CD4-positive, alpha-beta T cell (primary cell): ENCODE measurements around the gene RARB. TPM values are rescaled to one million over a fixed set of nuclear protein-coding genes. Genes with fewer than 3 reads are reported as not detected.

Source experiments
- ATAC-seq: fragments of 200-7000 bp; cut with Tn5 transposase; one replicate; pipeline ENCODE4 v1.10.0; 2022; ENCODE audit warnings: mild to moderate bottlenecking; ENCODE audit not compliant: poor library complexity
- CTCF ChIA-PET: fragments of 350-600 bp; sonication (Branson Sonifier 250); formaldehyde crosslinking; loops from one replicate; lab custom pipeline; 2021; ENCODE audit warnings: antibody characterized with exemption, inconsistent platforms; lab: Charles Lee
- POLR2A ChIA-PET: fragments of 350-600 bp; sonication (Branson Sonifier 250); formaldehyde crosslinking; loops from one replicate; lab custom pipeline; 2021; ENCODE audit warnings: antibody characterized with exemption, inconsistent platforms; lab: Charles Lee
- DNase-seq, 14 experiments: peaks; one replicate each; pipeline ENCODE4 v3.0.0-alpha.2; 2013 to 2020; ENCODE audit warnings: mixed read lengths in 2 of 14
- H3K27ac ChIP-seq, 2 donors: one replicate each; pipeline versions ENCODE4 v1.5.1 to v1.7.0; 2013; ENCODE audit warnings: low read length in 2 of 2, low read depth in 1 of 2, mild to moderate bottlenecking in 1 of 2
- H3K27me3 ChIP-seq, 2 experiments: 1 replicate in 1 of 2; 2 replicates in 1 of 2; pipeline versions ENCODE4 v1.6.1 to v1.7.0; 2013; ENCODE audit warnings: low read length in 2 of 2, control low read depth in 1 of 2, mild to moderate bottlenecking in 1 of 2, moderate library complexity in 1 of 2; ENCODE audit not compliant: insufficient read depth in 2 of 2, control insufficient read depth in 1 of 2
- H3K36me3 ChIP-seq: one replicate; pipeline ENCODE4 v1.6.1; 2013; ENCODE audit warnings: low read length, control low read depth; ENCODE audit not compliant: insufficient read depth
- H3K4me1 ChIP-seq: one replicate; pipeline ENCODE4 v1.6.1; 2013; ENCODE audit warnings: low read length, control low read depth; ENCODE audit not compliant: insufficient read depth
- H3K4me3 ChIP-seq: one replicate; pipeline ENCODE4 v1.5.1; 2013; ENCODE audit warnings: mild to moderate bottlenecking, low read length, moderate library complexity
- H3K9me3 ChIP-seq, 2 experiments: 1 replicate in 1 of 2; 2 replicates in 1 of 2; pipeline versions ENCODE4 v1.6.1 to v1.7.0; 2013; ENCODE audit warnings: low read length in 2 of 2, mild to moderate bottlenecking in 2 of 2, control low read depth in 1 of 2, moderate library complexity in 1 of 2; ENCODE audit not compliant: control insufficient read depth in 1 of 2, insufficient read depth in 1 of 2
- H3K27ac Mint-ChIP-seq: one replicate; pipeline ENCODE4 v1.8.0; 2020; ENCODE audit warnings: mixed read lengths
- H3K27me3 Mint-ChIP-seq: one replicate; pipeline ENCODE4 v1.8.0; 2021; ENCODE audit warnings: mixed read lengths
- H3K36me3 Mint-ChIP-seq: one replicate; pipeline ENCODE4 v1.8.0; 2021; ENCODE audit warnings: low read depth, mixed read lengths
- H3K4me1 Mint-ChIP-seq: one replicate; pipeline ENCODE4 v1.8.0; 2021; ENCODE audit warnings: low read depth, mixed read lengths
- H3K4me3 Mint-ChIP-seq: one replicate; pipeline ENCODE4 v1.8.0; 2020; ENCODE audit warnings: mild to moderate bottlenecking, mixed read lengths
- H3K9me3 Mint-ChIP-seq: one replicate; pipeline ENCODE4 v1.8.0; 2020; ENCODE audit warnings: mixed read lengths
- intact Hi-C, 2 experiments: fragments of 100-400 bp; cut with DNase I in 1 of 2; cut with micrococcal nuclease in 1 of 2; formaldehyde crosslinking; loops; one replicate each; pipeline versions ENCODE4 v1.15.1 to v1.9.0; 2023 to 2025; cut with DNase I, micrococcal nuclease
- total RNA-seq, 174 experiments: library from RNA in 2 of 174; stranded (reverse) in 2 of 174; gene quantifications; one replicate each; pipeline ENCODE4 v1.2.3 and lab custom pipeline; 2021 to 2026
- TF ChIP-seq, protein P1 (sequence below): fragments of 200-600 bp; IDR thresholded peaks from one replicate; pipeline ENCODE4 v1.8.0; 2022; ENCODE audit warnings: antibody characterized with exemption, mild to moderate bottlenecking

Gene RARB
- total RNA-seq, 2 experiments from 2014 or later = not detected

DNA sequence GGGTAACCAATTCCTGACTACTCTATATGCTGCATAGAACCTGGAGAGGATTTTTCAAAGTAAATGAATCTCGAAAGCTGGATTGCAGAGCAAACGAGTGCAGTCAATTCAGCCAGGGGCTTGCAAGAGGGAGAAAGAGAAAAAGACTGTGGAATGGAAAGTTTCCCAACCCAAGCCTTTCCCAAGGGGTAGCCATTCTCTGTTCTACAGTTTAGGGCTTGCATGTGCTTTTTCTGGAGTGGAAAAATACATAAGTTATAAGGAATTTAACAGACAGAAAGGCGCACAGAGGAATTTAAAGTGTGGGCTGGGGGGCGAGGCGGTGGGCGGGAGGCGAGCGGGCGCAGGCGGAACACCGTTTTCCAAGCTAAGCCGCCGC, 511 bp upstream of the RARB start:
- ATAC-seq = no peak
- Histone ChIP-seq H3K4me3 (no peak overlapping the region), H3K4me1 (no peaks in the 10 kb centered on the region), H3K27ac (no peak overlapping the region), H3K9me3 (peaks cover 0 to 9% of the 10 kb centered on the region in 2 experiments), H3K36me3 (no peaks in the 10 kb centered on the region), H3K27me3 (peaks cover 20 to 49% of the 10 kb centered on the region in 2 experiments)
- peaks cover 69% of the 10 kb centered on the region for H3K27me3 Mint-ChIP-seq
- no peak overlapping the region for H3K4me3 Mint-ChIP-seq
- ChIA-PET CTCF (no interaction called here), POLR2A (no interaction called here)
- no peaks in the 10 kb centered on the region for H3K36me3 Mint-ChIP-seq
- H3K4me1 Mint-ChIP-seq = no peaks in the 10 kb centered on the region
- no peaks in the 10 kb centered on the region for H3K9me3 Mint-ChIP-seq
- no peak overlapping the region for H3K27ac Mint-ChIP-seq
- intact Hi-C loops = no loop called here
- DNase-seq = no peak
- TF ChIP-seq, protein P1, sequence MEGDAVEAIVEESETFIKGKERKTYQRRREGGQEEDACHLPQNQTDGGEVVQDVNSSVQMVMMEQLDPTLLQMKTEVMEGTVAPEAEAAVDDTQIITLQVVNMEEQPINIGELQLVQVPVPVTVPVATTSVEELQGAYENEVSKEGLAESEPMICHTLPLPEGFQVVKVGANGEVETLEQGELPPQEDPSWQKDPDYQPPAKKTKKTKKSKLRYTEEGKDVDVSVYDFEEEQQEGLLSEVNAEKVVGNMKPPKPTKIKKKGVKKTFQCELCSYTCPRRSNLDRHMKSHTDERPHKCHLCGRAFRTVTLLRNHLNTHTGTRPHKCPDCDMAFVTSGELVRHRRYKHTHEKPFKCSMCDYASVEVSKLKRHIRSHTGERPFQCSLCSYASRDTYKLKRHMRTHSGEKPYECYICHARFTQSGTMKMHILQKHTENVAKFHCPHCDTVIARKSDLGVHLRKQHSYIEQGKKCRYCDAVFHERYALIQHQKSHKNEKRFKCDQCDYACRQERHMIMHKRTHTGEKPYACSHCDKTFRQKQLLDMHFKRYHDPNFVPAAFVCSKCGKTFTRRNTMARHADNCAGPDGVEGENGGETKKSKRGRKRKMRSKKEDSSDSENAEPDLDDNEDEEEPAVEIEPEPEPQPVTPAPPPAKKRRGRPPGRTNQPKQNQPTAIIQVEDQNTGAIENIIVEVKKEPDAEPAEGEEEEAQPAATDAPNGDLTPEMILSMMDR = no peak

DNA sequence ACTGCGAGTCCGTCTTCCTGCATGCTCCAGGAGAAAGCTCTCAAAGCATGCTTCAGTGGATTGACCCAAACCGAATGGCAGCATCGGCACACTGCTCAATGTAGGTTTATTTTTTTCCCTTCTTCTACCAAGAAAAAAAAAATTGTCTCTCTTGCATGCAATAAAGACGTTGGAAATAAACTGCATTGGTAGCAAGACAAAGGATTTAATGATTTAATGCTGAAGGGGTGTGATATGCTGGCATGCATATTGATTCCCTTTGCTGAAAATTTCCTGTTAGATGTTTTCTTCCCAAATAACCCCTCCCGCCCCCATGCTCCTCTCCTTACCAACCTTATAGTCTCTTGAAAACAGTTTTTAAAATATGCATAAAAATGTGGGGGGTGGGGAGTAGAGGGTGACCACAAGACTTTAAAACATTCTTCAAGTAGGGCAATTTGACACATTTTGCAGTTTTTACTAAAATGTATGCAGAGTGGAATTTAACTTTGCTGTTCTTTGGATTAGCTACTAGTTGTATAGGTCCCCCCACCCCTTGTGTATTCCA, 799 bp downstream of the RARB start:
- intact Hi-C loops = no loop called here
- peaks cover 0 to 9% of the 10 kb centered on the region in 2 experiments for H3K9me3 ChIP-seq
- ATAC-seq (no peak), DNase-seq (no peak)
- Mint-ChIP-seq H3K4me3 (no peak overlapping the region), H3K27ac (no peak overlapping the region), H3K9me3 (no peaks in the 10 kb centered on the region), H3K4me1 (no peaks in the 10 kb centered on the region), H3K36me3 (no peaks in the 10 kb centered on the region), H3K27me3 (peaks cover 70% of the 10 kb centered on the region)
- H3K4me3 ChIP-seq = no peak overlapping the region
- ChIA-PET CTCF (no interaction called here), POLR2A (no interaction called here)
- H3K27me3 ChIP-seq = peaks cover 20 to 49% of the 10 kb centered on the region in 2 experiments
- H3K36me3 ChIP-seq = no peaks in the 10 kb centered on the region
- no peak overlapping the region for H3K27ac ChIP-seq
- TF ChIP-seq, protein P1 = no peak
- H3K4me1 ChIP-seq = no peaks in the 10 kb centered on the region

DNA sequence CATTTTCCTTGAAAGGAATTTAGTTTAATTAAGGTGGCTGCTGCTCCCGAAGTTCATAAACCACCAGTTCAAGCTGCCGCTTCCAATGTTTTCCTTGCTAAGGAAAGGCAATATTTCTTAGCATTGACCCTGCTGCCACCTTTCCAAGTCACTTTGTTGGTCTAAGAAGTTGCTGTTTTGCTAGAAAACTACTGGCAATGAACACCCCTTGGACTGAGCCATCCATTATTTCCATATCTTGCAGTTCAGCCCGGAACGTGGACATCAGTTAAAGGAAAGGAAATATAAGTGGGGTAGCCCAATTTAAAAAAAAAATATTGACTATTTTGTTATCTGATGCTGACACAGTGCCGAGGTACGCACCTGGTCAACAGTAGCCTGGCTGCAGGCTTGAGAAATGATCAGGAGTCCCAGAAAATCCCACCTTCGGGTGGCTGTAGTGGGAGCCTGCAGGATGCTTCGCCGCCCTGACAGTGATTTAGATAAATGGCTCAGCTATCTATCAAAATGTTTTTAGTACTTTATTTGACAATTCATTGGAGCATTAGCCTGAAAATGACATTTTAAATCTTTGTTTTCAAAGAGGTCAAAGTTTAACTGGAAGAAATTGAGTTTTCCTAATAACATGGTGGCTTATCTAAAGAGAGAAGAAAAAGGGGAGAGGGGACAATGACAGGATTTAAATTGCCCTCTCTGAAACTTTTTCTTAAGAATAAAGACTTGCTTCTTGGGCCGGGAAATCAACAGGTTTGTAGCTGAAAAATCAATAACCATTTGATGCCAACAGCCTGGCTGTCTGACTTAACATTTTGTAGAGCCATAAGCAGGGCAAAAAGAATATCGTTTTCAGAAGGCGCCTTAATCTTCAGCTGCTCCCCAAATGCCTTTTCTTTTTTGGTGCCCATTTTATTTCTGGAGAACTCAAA, 1.6 kb downstream of the RARB start:
- ChIA-PET CTCF (no interaction called here), POLR2A (no interaction called here)
- Histone ChIP-seq H3K36me3 (no peaks in the 10 kb centered on the region), H3K4me3 (no peak overlapping the region), H3K27ac (no peak overlapping the region), H3K27me3 (peaks cover 20 to 49% of the 10 kb centered on the region in 2 experiments), H3K4me1 (no peaks in the 10 kb centered on the region), H3K9me3 (peaks cover 0 to 9% of the 10 kb centered on the region in 2 experiments)
- Mint-ChIP-seq H3K27ac (no peak overlapping the region), H3K36me3 (no peaks in the 10 kb centered on the region), H3K4me3 (no peak overlapping the region), H3K27me3 (peaks cover 68% of the 10 kb centered on the region), H3K9me3 (no peaks in the 10 kb centered on the region), H3K4me1 (no peaks in the 10 kb centered on the region)
- no peak for DNase-seq
- TF ChIP-seq, protein P1 = no peak
- intact Hi-C loops = no loop called here
- ATAC-seq = no peak
